H1 (cell line): ENCODE results near the gene SEZ6. TPM values are rescaled to one million over a fixed set of nuclear protein-coding genes. Genes with fewer than 3 reads are reported as not detected.

Experiments
- CTCF ChIA-PET: fragments of 300-600 bp; sonication (Branson Sonifier 250); formaldehyde crosslinking; loops from one replicate; lab custom pipeline; 2021; ENCODE audit not compliant: partially characterized antibody; lab: Charles Lee
- POLR2A ChIA-PET: fragments of 300-600 bp; sonication (Branson Sonifier 250); formaldehyde crosslinking; loops from one replicate; lab custom pipeline; 2021; ENCODE audit warnings: inconsistent platforms; ENCODE audit not compliant: partially characterized antibody; lab: Charles Lee
- DNase-seq, 2 experiments: peaks; one replicate each; pipeline versions ENCODE4 v3.0.0 to v3.0.0-alpha.2; 2010 to 2022; ENCODE audit warnings: low spot score in 2 of 2, low read depth in 1 of 2, mixed read lengths in 1 of 2
- FAIRE-seq: peaks from 2 replicates; lab custom pipeline; 2011; peaks lifted over from hg19 to GRCh38; lab: Jason Lieb, UNC
- H2AFZ ChIP-seq: 2 replicates; pipeline ENCODE4 v1.8.1; 2012; ENCODE audit warnings: low read length, inconsistent platforms
- H2AK5ac ChIP-seq: 2 replicates; pipeline ENCODE4 v1.6.1; 2013; ENCODE audit warnings: low read depth, low read length
- H2BK120ac ChIP-seq: replicated peaks from 2 replicates; pipeline ENCODE3; 2013; ENCODE audit warnings: low read depth, low read length, inconsistent platforms
- H2BK12ac ChIP-seq: 2 replicates; pipeline ENCODE4 v1.6.1; 2013; ENCODE audit warnings: low read depth, low read length
- H2BK15ac ChIP-seq: 2 replicates; pipeline ENCODE4 v1.6.1; 2013; ENCODE audit warnings: low read length
- H2BK20ac ChIP-seq: 2 replicates; pipeline ENCODE4 v1.6.1; 2013; ENCODE audit warnings: low read length
- H2BK5ac ChIP-seq: 2 replicates; pipeline ENCODE4 v1.6.1; 2013; ENCODE audit warnings: low read depth, low read length
- H3K14ac ChIP-seq: 2 replicates; pipeline ENCODE4 v1.6.1; 2013; ENCODE audit warnings: inconsistent platforms; ENCODE audit not compliant: insufficient read length
- H3K18ac ChIP-seq: 2 replicates; pipeline ENCODE4 v1.6.1; 2013; ENCODE audit warnings: low read length; ENCODE audit errors: extremely low read depth
- H3K23ac ChIP-seq: 2 replicates; pipeline ENCODE4 v1.6.1; 2013; ENCODE audit warnings: inconsistent platforms; ENCODE audit not compliant: insufficient read length
- H3K23me2 ChIP-seq: 2 replicates; pipeline ENCODE4 v1.6.1; 2013; ENCODE audit warnings: low read depth, low read length
- H3K27ac ChIP-seq: 2 replicates; pipeline ENCODE4 v1.6.1; 2011; ENCODE audit warnings: low read depth, low read length, inconsistent platforms
- H3K27me3 ChIP-seq, 4 experiments: replicated peaks in 1 of 4; 1 replicate in 1 of 4; 2 replicates in 3 of 4; pipeline versions ENCODE4 v1.6.1 to v1.8.1; 2011 to 2013; ENCODE audit warnings: low read length in 3 of 4, mild to moderate bottlenecking in 3 of 4, inconsistent platforms in 2 of 4, mixed read lengths in 2 of 4, moderate library complexity in 1 of 4; ENCODE audit not compliant: control insufficient read depth in 3 of 4, insufficient read depth in 3 of 4; ENCODE audit errors: extremely low read depth in 1 of 4
- H3K36me3 ChIP-seq, 4 experiments: 2 replicates each; pipeline versions ENCODE4 v1.6.1 to v1.8.1; 2011 to 2013; ENCODE audit warnings: mild to moderate bottlenecking in 4 of 4, low read length in 3 of 4, moderate library complexity in 2 of 4, control low read depth in 1 of 4, inconsistent platforms in 1 of 4; ENCODE audit not compliant: insufficient read depth in 4 of 4, control insufficient read depth in 2 of 4
- H3K4ac ChIP-seq: replicated peaks from 2 replicates; pipeline ENCODE3; 2013; ENCODE audit warnings: low read length, low read depth, mixed read lengths, inconsistent platforms; ENCODE audit not compliant: insufficient read length
- H3K4me1 ChIP-seq, 4 experiments: replicated peaks in 1 of 4; 1 replicate in 1 of 4; 2 replicates in 3 of 4; pipeline versions ENCODE4 v1.6.1 to v1.8.1; 2011 to 2013; ENCODE audit warnings: low read length in 3 of 4, inconsistent platforms in 2 of 4, mixed read lengths in 1 of 4; ENCODE audit not compliant: insufficient read depth in 4 of 4, control insufficient read depth in 3 of 4
- H3K4me2 ChIP-seq, 2 experiments: 2 replicates each; pipeline versions ENCODE4 v1.6.1 to v1.8.1; 2011 to 2013; ENCODE audit warnings: low read depth in 2 of 2, low read length in 2 of 2, control low read depth in 1 of 2, inconsistent platforms in 1 of 2, mild to moderate bottlenecking in 1 of 2; ENCODE audit not compliant: insufficient read depth in 1 of 2
- H3K4me3 ChIP-seq, 4 experiments: fragments of 200-600, 300-600 bp in 1 of 4; sonication (generic), shearing (Covaris generic), sonication (Bioruptor Twin) in 1 of 4; 2 replicates each; pipeline versions ENCODE4 v1.5.1 to v1.8.1; 2011 to 2016; ENCODE audit warnings: low read length in 4 of 4, low read depth in 3 of 4, control low read depth in 2 of 4, inconsistent platforms in 2 of 4, mild to moderate bottlenecking in 2 of 4, mixed read lengths in 1 of 4, moderate library complexity in 1 of 4; ENCODE audit not compliant: insufficient read depth in 2 of 4; ENCODE audit errors: extremely low read depth in 1 of 4
- H3K56ac ChIP-seq: replicated peaks from 2 replicates; pipeline ENCODE3; 2013; ENCODE audit warnings: low read depth, mild to moderate bottlenecking, mixed read lengths, low read length, inconsistent platforms; ENCODE audit not compliant: insufficient read length
- H3K79me1 ChIP-seq: 2 replicates; pipeline ENCODE4 v1.6.1; 2013; ENCODE audit warnings: low read depth, low read length, control low read depth
- H3K79me2 ChIP-seq, 2 experiments: 2 replicates each; pipeline versions ENCODE4 v1.6.1 to v1.8.1; 2012 to 2013; ENCODE audit warnings: low read length in 2 of 2, mild to moderate bottlenecking in 2 of 2, inconsistent platforms in 1 of 2; ENCODE audit not compliant: insufficient read depth in 2 of 2, control insufficient read depth in 1 of 2
- H3K9ac ChIP-seq, 4 experiments: replicated peaks in 1 of 4; 1 replicate in 1 of 4; 2 replicates in 3 of 4; pipeline versions ENCODE4 v1.6.1 to v1.8.1; 2011 to 2013; ENCODE audit warnings: low read depth in 3 of 4, low read length in 3 of 4, control low read depth in 2 of 4, mild to moderate bottlenecking in 2 of 4, moderate library complexity in 2 of 4, inconsistent platforms in 1 of 4; ENCODE audit errors: extremely low read depth in 1 of 4
- H3K9me3 ChIP-seq, 2 experiments: 2 replicates each; pipeline versions ENCODE4 v1.6.1 to v1.8.1; 2012 to 2013; ENCODE audit warnings: mild to moderate bottlenecking in 2 of 2, moderate library complexity in 2 of 2, control low read depth in 1 of 2, inconsistent platforms in 1 of 2, low read depth in 1 of 2, low read length in 1 of 2, mixed read lengths in 1 of 2; ENCODE audit not compliant: insufficient read depth in 2 of 2
- H4K20me1 ChIP-seq, 2 experiments: replicated peaks in 1 of 2; 2 replicates each; pipeline versions ENCODE3 to v1.8.1; 2011 to 2013; ENCODE audit warnings: inconsistent platforms in 2 of 2, low read length in 2 of 2, mild to moderate bottlenecking in 1 of 2; ENCODE audit not compliant: insufficient read depth in 2 of 2, control insufficient read depth in 1 of 2
- H4K5ac ChIP-seq: 2 replicates; pipeline ENCODE4 v1.6.1; 2013; ENCODE audit warnings: low read length, low read depth, mixed read lengths, inconsistent platforms; ENCODE audit not compliant: insufficient read length
- H4K8ac ChIP-seq: 2 replicates; pipeline ENCODE4 v1.8.0; 2013; ENCODE audit warnings: mild to moderate bottlenecking, moderate library complexity, low read length, inconsistent platforms; ENCODE audit not compliant: insufficient read depth; ENCODE audit errors: extremely low read depth
- H4K91ac ChIP-seq: replicated peaks from 2 replicates; pipeline ENCODE3; 2013; ENCODE audit warnings: low read length, mixed read lengths, inconsistent platforms; ENCODE audit not compliant: insufficient read length
- CEBPB ChIP-seq: IDR thresholded peaks from 2 replicates; pipeline ENCODE4 v1.6.1; 2012; ENCODE audit warnings: low read depth, low read length
- EGR1 ChIP-seq: IDR thresholded peaks from 2 replicates; pipeline ENCODE4 v1.6.1; 2011; ENCODE audit warnings: low read depth, low read length, borderline replicate concordance
- SAP30 ChIP-seq: fragments of 300-600 bp; sonication (generic); IDR thresholded peaks from 2 replicates; pipeline ENCODE4 v1.7.1; 2012; ENCODE audit warnings: low read length, moderate library complexity, mild to moderate bottlenecking, inconsistent platforms; ENCODE audit not compliant: insufficient read depth, insufficient replicate concordance
- SP1 ChIP-seq: IDR thresholded peaks from 2 replicates; pipeline ENCODE4 v1.6.1; 2011; ENCODE audit warnings: low read depth, low read length
- TAF1 ChIP-seq: IDR thresholded peaks from 2 replicates; pipeline ENCODE4 v1.6.1; 2011; ENCODE audit warnings: mild to moderate bottlenecking, low read depth, low read length
- YY1 ChIP-seq: IDR thresholded peaks from 2 replicates; pipeline ENCODE4 v1.6.1; 2011; ENCODE audit warnings: low read depth, mild to moderate bottlenecking, low read length
- ZNF274 ChIP-seq: IDR thresholded peaks from 2 replicates; pipeline ENCODE4 v1.7.0; 2012; ENCODE audit warnings: low read length, borderline replicate concordance; ENCODE audit errors: extremely low read depth
- WGBS, 2 experiments: shearing (Covaris generic) in 1 of 2; methylation state at CpG; one replicate each; pipeline versions ENCODE4 v1.1.6 to v1.1.7; 2013 to 2015; ENCODE audit warnings: low lambda C conversion rate in 2 of 2, mixed read lengths in 2 of 2, inconsistent platforms in 1 of 2, low coverage in 1 of 2, missing lambda C conversion rate in 1 of 2; ENCODE audit not compliant: insufficient replicate concordance in 2 of 2, insufficient coverage in 1 of 2, insufficient read length in 1 of 2; ENCODE audit errors: extremely low coverage in 1 of 2, missing lambda C conversion rate in 1 of 2; 5-methylcytosine and 5-hydroxymethylcytosine counted together
- polyA plus RNA-seq, 7 experiments: library from polyadenylated mRNA; depleted of rRNA in 3 of 7; stranded (reverse) in 5 of 7; unstranded in 2 of 7; fragments of >200 nt in 5 of 7; fragments of 200-250 nt in 2 of 7; gene quantifications; 1 replicate in 5 of 7; 2 replicates in 1 of 7; 4 replicates in 1 of 7; pipeline versions ENCODE4 v1.2.1 to v1.2.3, GENCODE V29; 2011 to 2013; ENCODE audit warnings: missing spikeins in 2 of 7, mixed read lengths in 2 of 7
- total RNA-seq: library from RNA; stranded (reverse); fragmentation: NEBNext Ultra II Directional; extraction: Animal tissue kit (Norgen Biotek cat#: 25700); gene quantifications from 2 replicates; pipeline ENCODE4 v1.2.1, GENCODE V29; 2021

The SEZ6 gene
- total and polyA plus RNA-seq, 2 of the 8 experiments (the other 6 are each of a cell fraction or from before 2014, with no cell fraction given): 6.9 to 16.1 TPM

GRCh38 chr17:28906276-28906675 lies 99.6 kb downstream of the SEZ6 start:
- Histone ChIP-seq H3K4ac (no peak overlapping the region), H3K4me2 (no peak overlapping the region), H3K56ac (no peak overlapping the region), H2BK5ac (no peak overlapping the region), H3K27ac (no peak overlapping the region), H2AFZ (no peak overlapping the region), H3K4me1 (peaks cover 0 to 9% (median 7%) of the 10 kb centered on the region in 4 experiments; a peak in 6 of 7 replicates), H4K5ac (no peak overlapping the region), H3K36me3 (peaks cover 40 to 57% (median 51%) of the 10 kb centered on the region in 4 experiments), H3K27me3 (no peaks in the 10 kb centered on the region), H3K23ac (no peak overlapping the region), H4K91ac (no peak overlapping the region), H2BK12ac (no peak overlapping the region), H4K20me1 (peaks cover 2 to 12% of the 10 kb centered on the region in 2 experiments), H3K14ac (no peak overlapping the region), H2BK20ac (no peak overlapping the region), H3K18ac (no peak overlapping the region), H3K79me2 (peaks cover 0 to 3% of the 10 kb centered on the region in 2 experiments; a peak in 1 of 4 replicates), H2AK5ac (no peak overlapping the region), H3K9ac (no peak overlapping the region), H4K8ac (no peak overlapping the region; the same call in 1 of the 2 replicates), H3K9me3 (no peaks in the 10 kb centered on the region), H3K4me3 (no peak overlapping the region), H3K23me2 (peaks cover 8% of the 10 kb centered on the region; the same call in 1 of the 2 replicates), H2BK120ac (no peak overlapping the region), H2BK15ac (no peak overlapping the region), H3K79me1 (no peaks in the 10 kb centered on the region; the same call in 1 of the 2 replicates)
- no peak for TF ChIP-seq ZNF274
- no peak for TF ChIP-seq SP1
- TF ChIP-seq SAP30: no peak
- no peak for TF ChIP-seq CEBPB
- TF ChIP-seq TAF1: no peak
- TF ChIP-seq EGR1: no peak
- no peak for TF ChIP-seq YY1
- DNase-seq (no peak), FAIRE-seq (no peak)
- POLR2A ChIA-PET: interaction anchor here (0.6 to 7.7 kb wide), 8 partner anchors 8 to 180 kb away, joined by 3 to 71 read pairs (median 4); partner anchors contain the start of genes FLOT2, NEK8, PHF12 and TLCD1
- WGBS, 2 experiments: 91% methylated on average over 9 of the region's 9 CpGs; no CpG with 5 or more reads in 1 of the 2 experiments
- CTCF ChIA-PET: interaction anchor here (1.6 to 9.6 kb wide), 5 partner anchors 17 to 210 kb away, joined by 4 to 123 read pairs (median 15); partner anchors contain the start of gene TLCD1
